ENCODE data around the gene SDK1. TPM values are rescaled to one million over a fixed set of nuclear protein-coding genes. Genes with fewer than 3 reads are reported as not detected.

SDK1 gene
- total and polyA plus RNA-seq, 2 donors (not counting 3 experiments of a cell fraction or from before 2014, with no cell fraction given): 1.6 to 3.9 TPM

GRCh38 chr7:3592401-3593134 is 291.5 kb downstream of the SDK1 start:
- H2AFZ ChIP-seq (ENCODE audit: low read depth, low read length): no peak overlapping the region
- H3K9me1 ChIP-seq (replicated peaks; ENCODE audit: control insufficient read depth, extremely low read depth, insufficient read depth, low read length): no peaks in the 10 kb centered on the region
- no peaks in the 10 kb centered on the region for H3K27me3 ChIP-seq (ENCODE audit: control insufficient read depth in 2 of 2, insufficient read depth in 2 of 2, low read length in 2 of 2)
- H3K36me3 ChIP-seq (ENCODE audit: control insufficient read depth in 2 of 2, extremely low read depth in 1 of 2, insufficient read depth in 2 of 2, low read length in 2 of 2): no peaks in the 10 kb centered on the region
- DNase-seq (ENCODE audit: low read depth, low spot score) (no peak), FAIRE-seq (no peak)
- H3K9ac ChIP-seq (replicated peaks; ENCODE audit: extremely low read depth, insufficient read depth, low read length): no peak overlapping the region
- no peaks in the 10 kb centered on the region for H3K9me3 ChIP-seq (replicated peaks; ENCODE audit: control insufficient read depth, insufficient read depth, low read length)
- dilution Hi-C loops (cut with MboI; ENCODE audit: extremely low pct_ligation_motif_present, low sequenced_read_pairs): no loop called here
- intact Hi-C loops (cut with micrococcal nuclease): no loop called here
- POLR2A ChIA-PET: no interaction called here
- no peak overlapping the region for H3K4me3 ChIP-seq (replicated peaks in 1 of 3; ENCODE audit: insufficient read depth in 1 of 3, low read depth in 1 of 3, low read length in 3 of 3)
- BruUV-seq (replicated peaks): no TSS peak
- TF ChIP-seq POLR2A (IDR thresholded peaks at IDR 0.05; ENCODE audit: low read depth, low read length): no peak
- no peak for TF ChIP-seq JUN (IDR thresholded peaks at IDR 0.05; ENCODE audit: borderline replicate concordance, insufficient read depth, insufficient read length, low read depth)
- TF ChIP-seq, protein P1, sequence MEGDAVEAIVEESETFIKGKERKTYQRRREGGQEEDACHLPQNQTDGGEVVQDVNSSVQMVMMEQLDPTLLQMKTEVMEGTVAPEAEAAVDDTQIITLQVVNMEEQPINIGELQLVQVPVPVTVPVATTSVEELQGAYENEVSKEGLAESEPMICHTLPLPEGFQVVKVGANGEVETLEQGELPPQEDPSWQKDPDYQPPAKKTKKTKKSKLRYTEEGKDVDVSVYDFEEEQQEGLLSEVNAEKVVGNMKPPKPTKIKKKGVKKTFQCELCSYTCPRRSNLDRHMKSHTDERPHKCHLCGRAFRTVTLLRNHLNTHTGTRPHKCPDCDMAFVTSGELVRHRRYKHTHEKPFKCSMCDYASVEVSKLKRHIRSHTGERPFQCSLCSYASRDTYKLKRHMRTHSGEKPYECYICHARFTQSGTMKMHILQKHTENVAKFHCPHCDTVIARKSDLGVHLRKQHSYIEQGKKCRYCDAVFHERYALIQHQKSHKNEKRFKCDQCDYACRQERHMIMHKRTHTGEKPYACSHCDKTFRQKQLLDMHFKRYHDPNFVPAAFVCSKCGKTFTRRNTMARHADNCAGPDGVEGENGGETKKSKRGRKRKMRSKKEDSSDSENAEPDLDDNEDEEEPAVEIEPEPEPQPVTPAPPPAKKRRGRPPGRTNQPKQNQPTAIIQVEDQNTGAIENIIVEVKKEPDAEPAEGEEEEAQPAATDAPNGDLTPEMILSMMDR (IDR thresholded peaks at IDR 0.05; ENCODE audit: extremely low read depth in 1 of 2, insufficient read depth in 1 of 2, low read depth in 1 of 2, low read length in 2 of 2): no peak
- TF ChIP-seq GATA2 (IDR thresholded peaks at IDR 0.05; ENCODE audit: insufficient read depth, insufficient read length, low read depth, low read length): no peak
- TF ChIP-seq POLR2AphosphoS5 (IDR thresholded peaks at IDR 0.05; ENCODE audit: insufficient read depth, low read depth, low read length): no peak
- TF ChIP-seq EZH2 (IDR thresholded peaks at IDR 0.05; ENCODE audit: borderline replicate concordance, low read depth, low read length, severe bottlenecking): no peak
- TF ChIP-seq MAX (IDR thresholded peaks at IDR 0.05; ENCODE audit: insufficient read depth, insufficient read length): no peak
- TF ChIP-seq MYC (IDR thresholded peaks at IDR 0.05; ENCODE audit: low read depth, low read length): no peak
- no peak for TF ChIP-seq FOS (IDR thresholded peaks at IDR 0.05; ENCODE audit: borderline replicate concordance, insufficient read depth, low read length)
- H3K79me2 ChIP-seq (ENCODE audit: control insufficient read depth, insufficient read depth, low read length): no peaks in the 10 kb centered on the region
- CTCF ChIA-PET: no interaction called here
- H3K4me1 ChIP-seq (ENCODE audit: control insufficient read depth, extremely low read depth, insufficient read depth, low read length): no peaks in the 10 kb centered on the region
- no peak overlapping the region for H3K27ac ChIP-seq (ENCODE audit: insufficient read depth, low read depth, low read length)
- no peak overlapping the region for H3K4me2 ChIP-seq (ENCODE audit: insufficient read depth, low read length)
- H4K20me1 ChIP-seq (replicated peaks; ENCODE audit: control insufficient read depth, extremely low read depth, insufficient read depth, low read length): no peaks in the 10 kb centered on the region

Data from endothelial cell of umbilical vein (primary cell).